Erythroblast (primary cell): ENCODE results near the gene SLC9A5.

Source experiments
- GATA1 ChIP-seq: IDR thresholded peaks from 2 replicates; pipeline ENCODE4 v1.6.1; 2011; ENCODE audit warnings: low read depth, mild to moderate bottlenecking, control low read depth, low read length, moderate library complexity
- POLR2A ChIP-seq: IDR thresholded peaks from 2 replicates; pipeline ENCODE4 v1.6.1; 2011; ENCODE audit warnings: mild to moderate bottlenecking, low read length

DNA sequence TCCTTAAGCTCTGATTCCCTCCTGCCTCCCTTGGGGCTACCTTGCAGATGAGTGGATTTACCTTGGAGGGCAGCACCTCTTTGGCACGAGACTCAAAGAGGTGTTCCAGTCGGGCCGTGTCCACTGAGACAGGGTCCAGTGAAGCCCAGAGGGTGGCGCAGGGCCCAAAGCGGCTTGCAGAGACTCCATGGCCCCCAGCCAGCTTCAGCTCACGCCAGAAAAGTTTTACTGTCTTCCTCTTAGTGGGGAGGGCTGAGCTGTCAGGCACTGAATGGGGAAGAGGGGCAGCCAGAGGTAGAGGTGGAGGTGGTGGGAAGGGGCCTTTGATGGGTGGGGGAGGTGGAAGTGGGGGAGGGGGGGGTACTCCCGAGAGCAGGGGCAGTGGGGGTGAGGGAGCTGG lies 15.2 kb upstream of the SLC9A5 start:
- no peak for TF ChIP-seq POLR2A
- TF ChIP-seq GATA1 = no peak
